ENCODE results near the gene ACTR3C. TPM values are rescaled to one million over a fixed set of nuclear protein-coding genes. Genes with fewer than 3 reads are reported as not detected.
A peak's percentile ranks its signal among the peaks of the same experiment; 100 is the strongest.

The ACTR3C gene
- total and polyA plus RNA-seq, 2 of the 13 experiments (the other 11 are each of a cell fraction or from before 2014, with no cell fraction given), result 3.8 to 7.5 TPM

- TF ChIP-seq ZNF776 (CRISPR knock-in tag; IDR thresholded peaks at IDR 0.05) (no peak), UBTF (CRISPR knock-in tag; IDR thresholded peaks at IDR 0.05) (peak; percentile 67; the same call in 1 of the 2 replicates), MAX (IDR thresholded peaks at IDR 0.05) (peak; percentile 35; the same call in 1 of the 2 replicates), ZNF777 (CRISPR knock-in tag; IDR thresholded peaks at IDR 0.05) (0 out of 2 replicates have a peak, but pooled peaks have one; percentile 37), KMT2A (CRISPR knock-in tag; IDR thresholded peaks at IDR 0.05) (peak; percentile 61; the same call in 1 of the 2 replicates), POLR2G (IDR thresholded peaks at IDR 0.05; ENCODE audit: low read depth, low read length) (peak; percentile 41), ARHGAP35 (CRISPR knock-in tag; IDR thresholded peaks at IDR 0.05; ENCODE audit: borderline replicate concordance) (no peak), NR2F1 (CRISPR knock-in tag; IDR thresholded peaks at IDR 0.05) (peak in 1 of 2 experiments; percentile 65; a peak in 1 of 4 replicates), RARA (CRISPR knock-in tag; IDR thresholded peaks at IDR 0.05) (peak; percentile 55), SAP130 (CRISPR knock-in tag; IDR thresholded peaks at IDR 0.05; ENCODE audit: low read depth) (peak; percentile 59), FOXM1 (CRISPR knock-in tag; IDR thresholded peaks at IDR 0.05) (no peak), ZNF12 (CRISPR knock-in tag; IDR thresholded peaks at IDR 0.05) (no peak), THRA (CRISPR knock-in tag; IDR thresholded peaks at IDR 0.05; ENCODE audit: borderline replicate concordance) (0 out of 2 replicates have a peak, but pooled peaks have one; percentile 36), TBX2 (CRISPR knock-in tag; IDR thresholded peaks at IDR 0.05; ENCODE audit: borderline replicate concordance) (peak; percentile 31; the same call in 1 of the 2 replicates), MAF1 (CRISPR knock-in tag; IDR thresholded peaks at IDR 0.05; ENCODE audit: borderline replicate concordance) (0 out of 2 replicates have a peak, but pooled peaks have one; percentile 36), ZNF563 (CRISPR knock-in tag; IDR thresholded peaks at IDR 0.05) (peak; percentile 49; the same call in 1 of the 2 replicates)
- TF ChIP-seq, protein P1, sequence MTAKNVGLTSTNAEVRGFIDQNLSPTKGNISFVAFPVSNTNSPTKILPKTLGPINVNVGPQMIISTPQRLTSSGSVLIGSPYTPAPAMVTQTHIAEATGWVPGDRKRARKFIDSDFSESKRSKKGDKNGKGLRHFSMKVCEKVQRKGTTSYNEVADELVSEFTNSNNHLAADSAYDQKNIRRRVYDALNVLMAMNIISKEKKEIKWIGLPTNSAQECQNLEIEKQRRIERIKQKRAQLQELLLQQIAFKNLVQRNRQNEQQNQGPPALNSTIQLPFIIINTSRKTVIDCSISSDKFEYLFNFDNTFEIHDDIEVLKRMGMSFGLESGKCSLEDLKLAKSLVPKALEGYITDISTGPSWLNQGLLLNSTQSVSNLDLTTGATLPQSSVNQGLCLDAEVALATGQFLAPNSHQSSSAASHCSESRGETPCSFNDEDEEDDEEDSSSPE (CRISPR knock-in tag; IDR thresholded peaks at IDR 0.05), result peak; percentile 22; the same call in 1 of the 2 replicates
- TF ChIP-seq, protein P2, sequence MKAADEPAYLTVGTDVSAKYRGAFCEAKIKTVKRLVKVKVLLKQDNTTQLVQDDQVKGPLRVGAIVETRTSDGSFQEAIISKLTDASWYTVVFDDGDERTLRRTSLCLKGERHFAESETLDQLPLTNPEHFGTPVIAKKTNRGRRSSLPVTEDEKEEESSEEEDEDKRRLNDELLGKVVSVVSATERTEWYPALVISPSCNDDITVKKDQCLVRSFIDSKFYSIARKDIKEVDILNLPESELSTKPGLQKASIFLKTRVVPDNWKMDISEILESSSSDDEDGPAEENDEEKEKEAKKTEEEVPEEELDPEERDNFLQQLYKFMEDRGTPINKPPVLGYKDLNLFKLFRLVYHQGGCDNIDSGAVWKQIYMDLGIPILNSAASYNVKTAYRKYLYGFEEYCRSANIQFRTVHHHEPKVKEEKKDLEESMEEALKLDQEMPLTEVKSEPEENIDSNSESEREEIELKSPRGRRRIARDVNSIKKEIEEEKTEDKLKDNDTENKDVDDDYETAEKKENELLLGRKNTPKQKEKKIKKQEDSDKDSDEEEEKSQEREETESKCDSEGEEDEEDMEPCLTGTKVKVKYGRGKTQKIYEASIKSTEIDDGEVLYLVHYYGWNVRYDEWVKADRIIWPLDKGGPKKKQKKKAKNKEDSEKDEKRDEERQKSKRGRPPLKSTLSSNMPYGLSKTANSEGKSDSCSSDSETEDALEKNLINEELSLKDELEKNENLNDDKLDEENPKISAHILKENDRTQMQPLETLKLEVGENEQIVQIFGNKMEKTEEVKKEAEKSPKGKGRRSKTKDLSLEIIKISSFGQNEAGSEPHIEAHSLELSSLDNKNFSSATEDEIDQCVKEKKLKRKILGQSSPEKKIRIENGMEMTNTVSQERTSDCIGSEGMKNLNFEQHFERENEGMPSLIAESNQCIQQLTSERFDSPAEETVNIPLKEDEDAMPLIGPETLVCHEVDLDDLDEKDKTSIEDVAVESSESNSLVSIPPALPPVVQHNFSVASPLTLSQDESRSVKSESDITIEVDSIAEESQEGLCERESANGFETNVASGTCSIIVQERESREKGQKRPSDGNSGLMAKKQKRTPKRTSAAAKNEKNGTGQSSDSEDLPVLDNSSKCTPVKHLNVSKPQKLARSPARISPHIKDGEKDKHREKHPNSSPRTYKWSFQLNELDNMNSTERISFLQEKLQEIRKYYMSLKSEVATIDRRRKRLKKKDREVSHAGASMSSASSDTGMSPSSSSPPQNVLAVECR (CRISPR knock-in tag; IDR thresholded peaks at IDR 0.05; ENCODE audit: borderline replicate concordance), result no peak
These were observed 18.1 kb upstream of the ACTR3C start, which contains the start of gene RARRES2 (continued) for GRCh38 chr7:150341263-150342120.

Measured in HepG2 (cell line).